HG02623 (cell line): Measurements from ENCODE around the gene ANO9.
"Not testable (repeated sequence)": the region's sequence is repeated elsewhere in the genome, so short reads cannot be mapped to it uniquely, and the experiment has no call there.

ENCODE experiments used
- ATAC-seq: cut with Tn5 transposase; IDR thresholded peaks from one replicate; pipeline ENCODE4 v1.9.1; 2021; ENCODE audit warnings: moderate library complexity; ENCODE audit not compliant: unreplicated experiment

The ANO9 gene

DNA sequence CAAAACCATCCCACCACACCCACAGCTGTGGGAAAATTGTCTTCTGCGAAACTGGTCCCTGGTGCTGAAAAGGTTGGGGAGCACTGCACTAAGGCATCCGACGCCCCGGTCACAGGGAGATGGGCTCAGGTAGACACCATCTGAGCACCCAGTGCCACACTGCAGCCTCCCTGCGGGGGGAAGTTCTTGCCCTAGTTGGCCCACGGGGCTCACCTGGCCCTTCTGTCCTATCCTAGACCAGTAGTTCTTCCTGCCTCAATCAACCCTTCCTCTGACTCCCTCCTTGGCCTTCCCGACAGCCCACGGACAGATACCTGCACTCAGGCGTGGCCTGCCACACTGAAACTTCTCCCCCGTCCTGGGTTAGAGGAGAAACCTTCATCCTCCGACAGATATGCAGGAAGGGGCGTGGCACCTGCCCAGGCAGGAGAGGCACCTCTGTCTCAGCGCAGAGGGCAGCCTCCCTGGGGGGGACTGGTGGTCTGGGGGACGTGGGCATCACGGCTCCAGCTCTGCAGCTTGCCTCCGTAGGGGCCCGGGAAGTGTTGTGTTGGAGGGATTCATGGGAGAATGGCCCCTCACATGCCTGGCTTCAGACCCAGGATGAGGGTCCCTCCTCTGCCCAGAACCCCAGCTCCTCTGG, 4.5 kb downstream of the ANO9 start:
- no peak for ATAC-seq

DNA sequence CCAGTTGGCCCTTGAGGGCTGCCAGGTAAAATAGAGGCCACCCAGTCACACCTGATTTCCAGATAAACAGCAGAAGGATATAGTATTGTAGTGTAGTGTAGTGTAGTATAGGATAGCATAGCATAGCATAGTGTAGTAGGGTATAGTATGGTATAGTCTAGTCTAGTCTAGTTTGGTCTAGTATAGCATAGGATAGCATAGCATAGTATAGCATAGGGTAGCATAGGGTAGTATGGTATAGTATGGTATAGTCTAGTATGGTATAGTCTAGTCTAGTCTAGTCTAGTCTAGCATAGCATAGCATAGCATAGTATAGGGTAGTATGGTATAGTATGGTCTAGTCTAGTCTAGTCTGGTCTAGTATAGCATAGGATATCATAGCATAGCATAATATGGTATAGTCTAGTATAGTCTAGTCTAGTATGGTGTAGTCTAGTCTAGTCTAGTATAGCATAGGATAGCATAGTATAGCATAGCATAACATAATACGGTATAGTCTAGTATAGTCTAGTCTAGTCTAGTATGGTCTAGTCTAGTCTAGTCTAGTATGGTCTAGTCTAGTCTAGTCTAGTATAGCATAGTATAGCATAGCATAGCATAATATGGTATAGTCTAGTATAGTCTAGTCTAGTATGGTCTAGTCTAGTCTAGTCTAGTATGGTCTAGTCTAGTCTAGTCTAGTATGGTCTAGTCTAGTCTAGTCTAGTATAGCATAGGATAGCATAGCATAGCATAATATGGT, 6.6 kb downstream of the ANO9 start:
- not testable (repeated sequence) for ATAC-seq

DNA sequence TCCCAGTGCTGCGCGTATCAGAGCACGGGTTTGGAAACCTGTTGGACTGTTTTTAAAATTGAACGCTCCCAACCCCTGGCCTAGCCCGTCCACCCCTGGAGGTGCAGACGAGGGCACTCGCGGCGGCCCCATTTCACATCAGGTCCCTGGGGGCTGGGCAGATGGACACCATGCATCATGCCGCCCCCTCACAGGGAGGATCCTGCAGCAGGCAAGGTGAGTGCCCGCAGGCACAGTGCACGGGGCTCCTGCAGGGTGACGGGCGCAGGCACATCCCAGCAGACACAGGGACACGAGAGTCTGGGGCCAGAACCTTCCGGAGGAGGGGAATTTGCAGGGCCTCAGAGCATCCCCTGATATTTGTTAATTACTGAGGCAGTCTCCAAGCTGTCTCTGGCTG, 7.3 kb downstream of the ANO9 start:
- ATAC-seq: no peak

DNA sequence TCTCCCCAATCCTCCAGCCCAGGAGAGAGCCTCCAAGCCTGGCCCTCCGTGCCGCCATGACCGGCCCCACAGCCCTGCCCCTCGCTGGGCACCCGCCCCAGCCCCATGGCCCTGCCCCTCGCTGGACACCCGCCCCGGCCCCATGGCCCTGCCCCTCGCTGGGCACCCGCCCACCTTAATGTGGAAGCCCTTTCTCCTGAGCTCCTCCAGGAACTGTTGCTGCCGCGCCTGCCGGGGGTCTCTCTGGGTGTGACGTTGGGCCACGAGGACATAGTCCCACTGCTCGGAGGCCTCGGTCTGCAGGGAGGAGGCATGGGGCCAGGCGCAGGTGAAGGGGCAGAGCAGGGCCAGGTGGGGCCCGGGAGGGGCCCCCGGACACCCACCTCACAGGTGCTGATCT, 8.2 kb downstream of the ANO9 start:
- ATAC-seq: no peak

DNA sequence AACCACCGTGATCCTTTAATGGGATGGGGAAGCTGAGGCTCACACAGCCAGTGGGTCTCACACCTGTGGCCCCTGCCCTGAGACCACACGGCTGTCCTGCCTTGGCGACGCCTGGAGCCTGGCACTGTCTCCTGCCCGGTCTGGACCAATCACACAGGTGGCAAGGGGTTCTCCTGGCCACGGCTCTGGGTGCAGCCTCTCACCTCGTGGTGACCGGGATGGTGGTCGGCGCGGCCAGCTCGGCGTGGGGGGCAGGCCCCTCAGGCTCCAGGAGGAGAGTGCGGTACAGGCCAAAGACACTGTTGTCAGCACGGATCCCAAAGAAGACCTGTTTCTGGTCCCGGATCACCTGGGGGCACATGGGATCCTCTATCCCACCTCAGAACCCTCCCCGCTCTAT, 8.7 kb downstream of the ANO9 start:
- no peak for ATAC-seq

DNA sequence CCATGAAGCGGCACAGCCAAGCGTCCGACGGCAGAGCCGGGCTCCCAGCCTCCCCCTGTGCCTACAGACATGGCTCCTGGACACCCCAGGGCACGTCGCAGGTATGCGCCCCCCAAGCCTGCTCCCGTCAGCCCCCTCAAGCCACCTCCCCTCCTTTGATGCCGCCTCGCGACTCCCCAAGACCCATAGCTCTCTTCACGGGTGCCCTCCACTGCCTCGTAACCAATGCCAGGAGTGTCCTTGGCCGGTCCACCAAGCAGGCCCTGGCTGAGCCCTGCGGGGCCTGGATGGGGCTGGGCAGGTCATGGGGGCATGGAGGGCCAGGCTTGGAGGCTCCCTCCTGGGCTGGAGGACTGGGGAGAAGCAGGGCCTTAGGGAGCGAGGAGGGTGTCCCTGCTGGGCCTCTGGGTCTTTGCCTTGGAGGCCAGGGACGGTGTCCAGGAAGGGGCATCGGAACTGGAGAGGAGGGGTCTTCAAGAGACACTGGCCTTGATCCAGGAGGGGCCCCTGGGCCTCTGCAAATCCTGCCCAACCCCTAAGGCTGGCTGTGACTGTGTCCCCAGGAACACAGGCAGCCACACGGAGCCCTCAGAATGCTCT, 9.2 kb downstream of the ANO9 start:
- no peak for ATAC-seq

DNA sequence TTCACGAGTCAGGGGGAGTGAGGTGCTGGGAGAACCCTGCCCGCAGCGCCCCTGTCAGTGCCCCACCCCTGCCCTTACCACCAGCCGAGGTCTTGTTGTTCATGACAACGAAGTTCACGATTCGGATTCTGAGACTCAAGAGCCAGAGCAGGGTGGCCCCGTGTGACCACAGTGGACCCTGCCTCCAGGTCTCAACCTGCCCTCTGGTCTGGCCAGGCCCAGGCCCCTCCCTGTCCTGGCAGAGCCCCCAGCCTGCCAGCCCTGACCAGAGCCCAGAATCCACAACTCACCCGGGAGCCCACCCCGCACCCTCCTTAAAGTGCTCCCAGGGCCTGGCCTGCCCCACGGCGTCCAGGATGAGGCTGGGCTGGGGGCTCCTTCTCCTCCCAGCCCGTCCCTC, 9.9 kb downstream of the ANO9 start:
- no peak for ATAC-seq

DNA sequence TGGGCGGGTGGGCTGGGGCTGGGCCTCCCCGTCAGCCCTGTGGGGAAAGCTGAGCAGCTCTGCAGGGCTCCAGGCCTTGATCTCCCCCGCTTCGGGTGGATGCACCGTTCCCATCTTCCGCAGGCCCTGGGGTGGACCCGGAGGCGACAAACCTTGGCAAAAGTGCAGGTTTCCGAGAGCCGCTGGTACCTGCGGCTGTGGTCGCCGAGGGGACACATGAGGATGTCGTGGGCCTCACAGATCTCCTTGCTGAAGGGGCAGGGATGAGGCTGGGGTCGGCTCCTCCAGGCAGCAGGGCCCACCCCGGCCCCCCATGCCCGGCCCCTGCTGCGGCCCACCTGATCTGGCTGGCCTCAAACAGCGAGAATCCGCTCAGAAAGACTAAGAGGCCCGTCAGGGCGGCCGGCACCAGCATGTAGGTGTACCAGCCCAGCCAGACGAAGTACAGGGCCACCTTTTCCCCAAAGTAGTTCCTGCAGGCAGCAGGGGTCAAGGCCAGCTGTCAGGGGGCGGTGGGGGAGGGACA, 11.8 kb downstream of the ANO9 start:
- no peak for ATAC-seq

DNA sequence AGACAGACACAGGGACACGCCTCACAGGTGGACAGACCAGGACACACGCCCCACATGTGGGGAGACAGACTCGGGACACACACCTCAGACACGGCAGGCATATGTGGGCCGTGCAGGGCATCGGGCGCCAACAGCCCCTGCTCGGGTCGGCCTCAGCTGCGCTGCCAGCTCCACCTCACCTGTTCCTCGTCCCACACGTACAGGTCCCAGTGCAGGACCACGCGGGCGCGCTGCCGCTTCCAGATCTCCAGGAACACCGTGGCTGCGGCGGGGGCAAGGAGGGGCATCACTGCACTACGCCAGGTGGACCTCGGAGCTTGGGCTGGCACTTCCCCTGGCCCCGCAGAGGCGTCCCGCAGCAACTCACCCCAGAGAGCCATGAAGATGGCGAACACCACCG, 12.4 kb downstream of the ANO9 start:
- ATAC-seq: no peak

DNA sequence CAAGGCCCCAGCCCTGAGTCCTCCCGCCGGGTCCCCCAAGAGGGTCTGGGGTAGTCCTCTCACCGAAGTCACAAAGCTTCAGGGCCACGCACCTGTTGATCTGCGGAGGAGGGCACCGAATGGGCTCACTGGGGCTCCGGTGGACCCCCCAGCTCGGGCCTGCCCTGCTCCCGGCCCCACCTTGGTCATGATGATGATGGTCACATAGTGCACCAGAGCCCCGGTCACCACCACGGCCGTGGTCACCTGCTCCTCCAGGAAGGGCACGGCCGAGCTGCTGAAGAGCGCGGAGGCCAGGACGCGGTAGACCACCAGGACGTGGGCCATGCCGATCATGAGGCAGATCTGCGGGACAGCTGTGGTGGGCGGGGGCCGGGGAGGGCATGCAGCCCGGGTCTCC, 13.5 kb downstream of the ANO9 start:
- ATAC-seq: no peak

DNA sequence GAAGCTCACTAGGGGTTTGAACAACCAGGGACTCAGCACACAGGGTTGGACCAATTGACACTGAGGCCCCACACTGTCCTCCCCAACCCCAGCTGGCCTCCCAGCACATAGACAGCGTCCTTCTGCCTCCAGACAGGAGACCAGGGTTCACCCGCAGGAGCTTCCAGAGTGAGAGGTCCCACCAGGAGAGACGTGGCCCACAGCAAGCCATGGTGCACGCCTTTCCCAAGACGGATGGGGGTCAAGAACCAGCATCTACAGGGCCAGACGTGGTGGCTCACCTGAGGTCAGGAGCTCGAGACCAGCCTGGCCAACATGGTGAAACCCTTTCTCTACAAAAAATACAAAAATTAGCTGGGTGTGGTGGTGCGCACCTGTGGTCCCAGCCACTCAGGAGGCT, 15.0 kb downstream of the ANO9 start:
- ATAC-seq: no peak

DNA sequence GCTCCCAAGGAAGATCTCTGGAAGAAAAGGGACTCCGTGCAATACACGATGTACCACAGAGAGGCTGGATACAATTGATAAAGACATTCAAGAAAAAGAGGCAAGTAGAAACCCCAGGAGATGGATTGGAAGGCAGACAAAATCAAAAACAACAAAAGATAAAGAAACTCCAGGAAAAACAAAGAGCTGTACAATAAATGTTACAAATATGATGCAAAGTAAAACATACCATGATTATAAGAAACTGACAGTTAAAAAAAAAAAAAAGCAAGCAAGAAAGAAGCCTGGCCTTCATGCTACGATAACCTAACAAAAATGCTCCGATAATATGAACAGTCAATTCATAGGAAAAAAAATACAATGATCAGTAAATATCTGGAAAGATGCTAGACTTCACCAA, 16.5 kb downstream of the ANO9 start:
- ATAC-seq: no peak

DNA sequence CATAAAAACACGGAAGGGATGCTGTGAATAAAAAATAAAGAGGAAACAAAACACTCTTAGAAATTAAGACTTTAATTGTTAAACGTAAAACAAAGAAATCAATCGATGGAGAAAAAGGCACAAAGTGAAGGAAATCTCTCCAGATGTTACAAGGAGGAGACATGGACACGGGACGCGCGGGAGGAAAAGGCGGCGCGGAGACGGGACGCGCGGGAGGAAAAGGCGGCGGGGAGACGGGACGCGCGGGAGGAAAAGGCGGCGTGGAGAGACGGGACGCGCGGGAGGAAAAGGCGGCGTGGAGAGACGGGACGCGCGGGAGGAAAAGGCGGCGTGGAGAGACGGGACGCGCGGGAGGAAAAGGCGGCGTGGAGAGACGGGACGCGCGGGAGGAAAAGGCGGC, 17.0 kb downstream of the ANO9 start:
- not testable (repeated sequence) for ATAC-seq

DNA sequence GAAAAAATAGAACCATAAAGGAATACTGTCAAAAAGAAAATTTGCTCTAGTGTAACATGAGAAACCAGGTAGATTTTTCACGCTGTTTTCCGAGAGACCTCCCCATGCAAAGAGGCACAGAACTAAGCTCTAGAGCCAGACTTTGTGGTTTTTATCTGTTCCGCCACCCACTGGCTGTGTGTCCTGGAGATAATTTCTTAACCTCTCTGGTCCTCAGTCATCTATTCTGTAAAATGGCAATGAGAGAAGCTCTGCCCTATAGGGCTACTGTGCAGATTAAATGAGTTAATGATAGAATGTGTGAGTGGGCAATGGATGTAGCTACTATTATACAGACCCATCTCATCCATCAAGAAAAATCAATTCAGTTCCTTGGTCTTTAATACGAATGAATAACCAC, 17.6 kb downstream of the ANO9 start:
- no peak for ATAC-seq

DNA sequence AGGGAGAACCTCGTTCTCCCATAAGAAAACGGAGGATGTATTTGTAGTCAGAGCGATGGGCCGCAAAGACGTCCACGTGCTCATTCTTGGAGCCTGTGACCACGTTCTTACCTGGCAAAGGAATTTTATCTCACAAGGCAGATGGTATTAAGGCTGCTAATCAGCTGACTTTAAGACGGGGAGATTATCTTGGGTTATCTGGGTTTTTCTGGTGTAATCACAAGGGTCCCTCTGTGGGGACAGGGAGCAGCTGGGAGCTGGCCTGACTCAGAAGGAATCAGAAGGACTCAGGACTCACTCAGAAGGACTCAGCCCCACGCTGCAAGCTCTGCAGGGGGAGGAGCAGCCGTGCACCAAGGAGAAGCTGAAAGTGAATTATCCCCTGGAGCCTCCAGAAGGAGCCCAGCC, 19.6 kb downstream of the ANO9 start:
- ATAC-seq: no peak

DNA sequence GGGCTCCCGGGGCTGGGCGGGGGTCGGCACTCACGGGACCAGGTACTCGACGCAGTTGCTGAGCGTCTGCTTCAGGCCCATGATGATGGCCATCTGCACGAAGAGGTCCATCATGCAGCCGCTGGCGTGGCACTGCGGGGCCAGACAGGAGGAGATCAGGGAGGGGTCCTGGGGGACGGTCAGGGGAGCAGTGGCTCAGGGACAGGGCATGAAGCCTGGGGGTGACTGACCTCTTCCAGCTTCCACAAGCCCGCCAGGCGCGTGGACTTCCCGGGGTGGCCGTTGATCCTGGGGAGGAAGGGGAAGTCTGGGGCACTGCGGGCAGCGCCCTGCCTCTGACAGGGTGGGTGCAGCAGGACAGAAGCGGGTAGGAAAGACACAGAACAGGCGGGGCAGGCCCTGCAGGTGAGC, 20.9 kb downstream of the ANO9 start:
- no peak for ATAC-seq

DNA sequence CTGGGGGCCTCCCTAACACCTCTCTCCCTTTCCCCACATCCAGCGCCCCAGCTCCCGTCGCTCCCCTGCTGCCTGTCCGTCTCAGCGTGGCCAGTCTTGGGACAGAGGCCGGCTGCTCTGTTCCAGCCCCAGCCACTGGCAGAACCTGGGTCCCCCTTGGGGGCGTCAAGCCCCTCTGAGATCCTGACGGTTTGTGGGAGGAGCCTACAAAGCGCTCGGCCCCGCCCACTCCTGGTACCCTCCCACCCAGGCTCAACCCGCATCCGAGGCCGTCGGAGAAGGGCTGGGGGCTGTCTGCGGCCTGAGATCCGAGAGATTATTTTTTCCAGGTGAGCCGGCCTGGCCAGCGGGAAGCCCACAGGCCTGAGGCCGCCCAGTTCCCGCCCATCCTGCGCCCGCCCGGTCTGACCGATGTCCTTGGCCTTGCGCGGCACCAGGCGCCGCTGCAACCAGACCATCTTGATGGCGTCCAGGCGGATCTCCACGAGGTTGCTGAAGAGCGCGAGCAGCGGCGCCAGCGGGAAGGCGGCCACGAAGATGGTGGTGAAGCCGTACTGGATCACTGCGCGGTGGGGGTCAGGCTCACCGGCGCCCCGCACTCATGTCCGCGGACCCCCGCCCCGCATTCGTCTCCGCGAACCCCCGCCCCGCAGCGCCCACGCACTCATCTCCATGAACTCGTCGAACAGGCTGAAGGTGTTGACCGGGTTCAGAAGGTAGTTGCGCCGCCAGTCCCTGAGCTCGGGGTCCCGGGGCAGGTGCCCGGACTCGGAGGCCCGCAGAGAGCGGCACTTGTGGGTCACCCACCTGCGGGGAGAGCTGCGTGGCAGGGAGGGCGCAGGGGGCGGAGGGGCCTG, 21.5 kb downstream of the ANO9 start:
- ATAC-seq: no peak

DNA sequence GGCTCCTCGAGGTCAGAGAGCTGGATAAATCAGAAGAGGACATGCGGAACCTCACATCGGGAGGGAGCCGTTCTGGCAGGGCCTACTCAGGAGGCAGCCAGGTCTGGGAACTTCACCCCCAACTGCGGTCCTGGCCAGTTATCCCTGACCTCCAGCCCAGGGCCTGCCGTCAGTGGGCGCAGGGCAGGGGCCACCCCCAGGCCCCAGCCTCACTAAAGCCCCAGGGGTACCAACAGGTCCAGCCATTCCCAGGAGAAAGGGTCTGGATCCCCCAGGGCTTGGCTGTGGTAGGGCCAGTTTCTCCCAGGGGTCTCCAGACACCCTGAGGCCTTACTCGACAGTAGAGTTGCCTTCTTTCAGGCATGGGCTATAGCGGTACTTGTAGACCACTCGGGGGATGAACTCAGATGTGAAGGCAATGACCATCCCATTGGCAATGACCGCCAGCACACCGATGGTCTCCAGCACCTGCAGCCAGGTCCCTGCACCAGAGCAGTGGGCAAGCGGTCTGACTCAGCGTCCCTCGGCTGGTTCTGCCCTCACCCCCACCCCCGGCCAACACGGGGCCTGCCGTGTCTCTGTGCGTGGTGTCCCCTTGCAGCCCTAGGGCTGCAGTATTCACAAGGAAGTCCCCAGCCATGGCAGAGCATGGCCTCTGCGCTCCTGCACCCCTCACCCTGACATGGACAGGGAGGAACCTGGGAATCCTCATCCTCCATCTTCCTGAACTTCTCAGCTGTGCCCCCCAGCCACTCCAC, 22.4 kb downstream of the ANO9 start:
- no peak for ATAC-seq

DNA sequence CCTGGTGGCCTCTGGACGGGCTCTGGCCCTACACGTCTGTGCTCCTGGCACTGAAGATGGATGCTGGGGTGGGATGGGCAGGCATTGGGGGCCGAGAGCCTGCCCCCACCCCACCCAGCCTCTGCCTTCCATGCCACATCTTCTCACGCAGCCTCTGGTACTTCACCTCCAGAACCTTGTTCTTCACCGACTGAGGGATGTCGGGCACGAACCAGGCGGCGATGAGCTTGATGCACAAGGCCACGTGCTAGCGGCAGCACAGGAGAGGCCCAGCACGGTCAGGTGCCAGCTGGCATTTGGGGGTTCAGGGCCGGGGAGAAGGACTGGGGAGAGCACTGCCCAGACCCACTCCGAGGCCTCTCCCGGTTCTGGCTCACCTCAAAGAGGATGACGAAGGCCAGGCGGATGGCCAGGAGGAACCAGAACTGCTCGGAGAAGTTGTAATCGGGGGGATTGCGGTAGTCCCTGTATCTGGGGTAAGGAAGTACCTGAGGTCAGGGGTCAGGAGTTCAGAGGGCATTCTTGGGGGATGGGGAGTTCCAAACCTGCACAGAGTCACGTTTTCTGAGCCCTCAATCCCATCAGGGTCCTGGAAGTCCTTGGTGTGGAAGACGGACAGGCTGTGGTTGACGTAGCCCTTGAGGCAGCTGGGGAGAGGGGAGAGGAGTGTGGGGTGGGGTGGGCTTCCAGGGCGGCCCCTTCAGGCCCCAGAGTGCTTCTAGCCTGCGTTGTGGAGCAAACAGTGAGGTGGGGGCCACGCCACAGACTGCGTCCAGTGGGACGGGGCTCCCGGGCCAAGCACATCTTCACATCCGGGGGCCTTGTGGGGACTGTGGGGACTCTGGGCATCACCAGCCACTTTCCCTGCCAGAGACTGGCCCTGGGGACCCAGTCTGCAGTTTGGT, 23.2 kb downstream of the ANO9 start:
- no peak for ATAC-seq
